Measurements from ENCODE around the gene TBC1D10B.

Gene TBC1D10B

GRCh38 chr16:30370456-30371247 is at the start of gene TBC1D10B:
TBC1D10B (minus strand) TSS chr16:30370494; CDS start chr16:30370183, 311 bp downstream.
- DNase-seq (ENCODE audit: low read depth), result peak; percentile 100

- DNase-seq (ENCODE audit: low read depth), result peak; percentile 41
These were observed 48.3 kb upstream of the TBC1D10B start for GRCh38 chr16:30418350-30419181.

GRCh38 chr16:30417529-30418349 is 47.4 kb upstream of the TBC1D10B start:
- DNase-seq (ENCODE audit: low read depth), result peak; percentile 91

- DNase-seq (ENCODE audit: low read depth), result no peak
These were observed 46.6 kb upstream of the TBC1D10B start for GRCh38 chr16:30416624-30417528.

GRCh38 chr16:30416047-30416603 is 45.8 kb upstream of the TBC1D10B start:
- no peak for DNase-seq (ENCODE audit: low read depth)

GRCh38 chr16:30414159-30414558 is 43.9 kb upstream of the TBC1D10B start:
- no peak for DNase-seq (ENCODE audit: low read depth)

GRCh38 chr16:30413112-30413806 is 43.0 kb upstream of the TBC1D10B start:
- no peak for DNase-seq (ENCODE audit: low read depth)

- DNase-seq (ENCODE audit: low read depth), result peak; percentile 73
These were observed 39.1 kb upstream of the TBC1D10B start for GRCh38 chr16:30409125-30410060.

GRCh38 chr16:30407804-30408534 is 37.7 kb upstream of the TBC1D10B start:
- DNase-seq (ENCODE audit: low read depth), result no peak

GRCh38 chr16:30407102-30407803 is 37.0 kb upstream of the TBC1D10B start, which contains the start of gene ZNF771:
ZNF771 (plus strand) TSS chr16:30407606; CDS start chr16:30408054, 448 bp downstream.
- DNase-seq (ENCODE audit: low read depth), result peak; percentile 81

- no peak for DNase-seq (ENCODE audit: low read depth)
These were observed 36.5 kb upstream of the TBC1D10B start for GRCh38 chr16:30406795-30407101.

- DNase-seq (ENCODE audit: low read depth), result no peak
These were observed 31.6 kb upstream of the TBC1D10B start for GRCh38 chr16:30401768-30402425.

- DNase-seq (ENCODE audit: low read depth), result no peak
These were observed 29.3 kb upstream of the TBC1D10B start for GRCh38 chr16:30399435-30400186.

- DNase-seq (ENCODE audit: low read depth), result no peak
These were observed 28.6 kb upstream of the TBC1D10B start for GRCh38 chr16:30398661-30399434.

GRCh38 chr16:30397776-30398660 is 27.7 kb upstream of the TBC1D10B start:
- no peak for DNase-seq (ENCODE audit: low read depth)

Data from amniotic epithelial cell (primary cell).